ENCODE results near the gene PDE4B. TPM values are rescaled to one million over a fixed set of nuclear protein-coding genes. Genes with fewer than 3 reads are reported as not detected.

Gene PDE4B
- polyA plus RNA-seq, 1 experiment: 20.6 TPM

DNA sequence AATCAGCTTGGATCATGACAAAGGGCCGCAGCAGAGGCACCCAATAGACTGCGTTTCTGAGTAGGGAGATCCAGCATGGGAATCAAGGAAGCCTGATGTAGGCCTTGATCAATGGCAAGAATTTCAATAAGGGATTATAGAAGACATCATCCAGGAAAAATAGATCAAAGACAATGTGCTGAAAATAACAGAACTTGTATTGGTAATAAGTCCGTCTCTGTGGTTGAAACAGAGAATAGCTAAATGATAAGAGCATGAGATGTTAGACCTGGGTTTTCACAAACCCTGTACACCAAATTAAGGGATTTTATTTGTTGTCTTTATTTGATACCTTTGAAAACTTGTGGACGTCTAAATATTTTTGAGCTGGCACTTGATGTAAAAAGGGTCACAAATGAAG lies 513.2 kb downstream of the PDE4B start:
- Histone ChIP-seq H3K36me3 (ENCODE audit: control insufficient read depth, insufficient read depth, low read length) (no peaks in the 10 kb centered on the region), H3K27me3 (ENCODE audit: control insufficient read depth, insufficient read depth, low read length) (no peaks in the 10 kb centered on the region), H3K4me3 (ENCODE audit: low read depth, low read length) (no peak overlapping the region)
- no peak for DNase-seq (ENCODE audit: low read depth)
- TF ChIP-seq, protein P1, sequence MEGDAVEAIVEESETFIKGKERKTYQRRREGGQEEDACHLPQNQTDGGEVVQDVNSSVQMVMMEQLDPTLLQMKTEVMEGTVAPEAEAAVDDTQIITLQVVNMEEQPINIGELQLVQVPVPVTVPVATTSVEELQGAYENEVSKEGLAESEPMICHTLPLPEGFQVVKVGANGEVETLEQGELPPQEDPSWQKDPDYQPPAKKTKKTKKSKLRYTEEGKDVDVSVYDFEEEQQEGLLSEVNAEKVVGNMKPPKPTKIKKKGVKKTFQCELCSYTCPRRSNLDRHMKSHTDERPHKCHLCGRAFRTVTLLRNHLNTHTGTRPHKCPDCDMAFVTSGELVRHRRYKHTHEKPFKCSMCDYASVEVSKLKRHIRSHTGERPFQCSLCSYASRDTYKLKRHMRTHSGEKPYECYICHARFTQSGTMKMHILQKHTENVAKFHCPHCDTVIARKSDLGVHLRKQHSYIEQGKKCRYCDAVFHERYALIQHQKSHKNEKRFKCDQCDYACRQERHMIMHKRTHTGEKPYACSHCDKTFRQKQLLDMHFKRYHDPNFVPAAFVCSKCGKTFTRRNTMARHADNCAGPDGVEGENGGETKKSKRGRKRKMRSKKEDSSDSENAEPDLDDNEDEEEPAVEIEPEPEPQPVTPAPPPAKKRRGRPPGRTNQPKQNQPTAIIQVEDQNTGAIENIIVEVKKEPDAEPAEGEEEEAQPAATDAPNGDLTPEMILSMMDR (IDR thresholded peaks at IDR 0.05; ENCODE audit: insufficient read depth, low read depth, low read length): no peak
- POLR2A ChIA-PET: no interaction called here
- CTCF ChIA-PET: interaction anchor here (1.0 kb wide), 1 partner anchor 10 kb away, joined by 4 read pairs; no protein-coding TSS in a partner anchor

DNA sequence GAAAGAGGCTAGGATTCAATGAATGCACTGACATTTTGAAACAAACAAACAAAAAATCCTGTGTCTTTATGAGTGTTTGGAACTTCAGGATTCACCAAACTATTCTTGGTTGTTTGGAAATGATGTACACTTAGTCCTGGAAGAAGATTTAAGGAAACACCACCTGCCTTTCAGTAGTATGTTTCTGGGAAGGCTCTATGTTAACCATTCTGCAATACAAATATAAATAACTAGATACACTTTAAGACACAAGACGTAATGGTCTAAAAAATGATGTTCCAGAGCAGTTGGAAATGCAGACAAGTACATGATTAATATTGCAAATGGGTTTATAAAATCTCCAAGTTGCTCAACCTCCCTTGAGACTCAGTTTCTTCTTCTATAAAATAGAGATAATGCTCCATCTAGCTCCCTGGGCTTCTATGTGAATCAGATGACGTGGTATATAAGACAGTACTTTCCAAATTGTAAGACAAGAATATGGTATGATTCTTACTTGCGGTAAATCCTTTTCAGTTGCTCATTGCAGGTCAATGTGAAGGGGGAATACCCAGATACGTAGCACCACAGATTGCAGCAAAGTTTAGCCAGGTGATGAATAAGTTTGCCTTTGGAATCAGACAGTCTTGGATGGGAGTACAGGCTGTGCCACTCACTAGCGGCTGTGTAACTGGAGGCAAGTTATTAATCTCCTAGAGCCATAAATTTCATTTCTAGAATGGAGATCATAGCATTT lies 516.5 kb downstream of the PDE4B start:
- CTCF ChIA-PET: no interaction called here
- H3K4me3 ChIP-seq (ENCODE audit: low read depth, low read length): no peak overlapping the region
- DNase-seq (ENCODE audit: low read depth): no peak
- no peaks in the 10 kb centered on the region for H3K36me3 ChIP-seq (ENCODE audit: control insufficient read depth, insufficient read depth, low read length)
- H3K27me3 ChIP-seq (ENCODE audit: control insufficient read depth, insufficient read depth, low read length): no peaks in the 10 kb centered on the region
- POLR2A ChIA-PET: no interaction called here
- TF ChIP-seq, protein P1 (IDR thresholded peaks at IDR 0.05; ENCODE audit: insufficient read depth, low read depth, low read length): no peak

DNA sequence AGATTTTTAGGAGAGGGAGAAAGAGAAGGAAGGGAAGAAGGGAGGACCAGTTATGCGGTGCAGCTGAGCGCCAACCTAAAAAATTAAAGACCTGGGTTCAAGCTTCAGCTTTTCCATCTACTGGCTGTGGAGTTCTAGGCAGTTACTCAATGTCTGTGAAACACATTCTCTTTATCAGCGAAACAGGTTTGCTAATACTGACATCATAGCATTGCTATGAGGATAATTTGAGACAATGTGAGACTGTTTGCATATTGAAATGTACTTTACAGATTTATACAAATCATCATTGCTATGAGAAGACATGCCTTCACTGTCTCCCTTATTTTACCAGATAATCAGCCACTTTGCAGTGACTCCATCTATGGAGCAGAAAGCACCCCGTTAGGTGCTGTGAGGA lies 518.4 kb downstream of the PDE4B start:
- TF ChIP-seq, protein P1 (IDR thresholded peaks at IDR 0.05; ENCODE audit: insufficient read depth, low read depth, low read length): no peak
- Histone ChIP-seq H3K36me3 (ENCODE audit: control insufficient read depth, insufficient read depth, low read length) (no peaks in the 10 kb centered on the region), H3K27me3 (ENCODE audit: control insufficient read depth, insufficient read depth, low read length) (no peaks in the 10 kb centered on the region), H3K4me3 (ENCODE audit: low read depth, low read length) (no peak overlapping the region)
- ChIA-PET POLR2A (no interaction called here), CTCF (interaction anchor here (2.2 kb wide), 1 partner anchor 11 kb away, joined by 6 read pairs; no protein-coding TSS in a partner anchor)
- no peak for DNase-seq (ENCODE audit: low read depth)

DNA sequence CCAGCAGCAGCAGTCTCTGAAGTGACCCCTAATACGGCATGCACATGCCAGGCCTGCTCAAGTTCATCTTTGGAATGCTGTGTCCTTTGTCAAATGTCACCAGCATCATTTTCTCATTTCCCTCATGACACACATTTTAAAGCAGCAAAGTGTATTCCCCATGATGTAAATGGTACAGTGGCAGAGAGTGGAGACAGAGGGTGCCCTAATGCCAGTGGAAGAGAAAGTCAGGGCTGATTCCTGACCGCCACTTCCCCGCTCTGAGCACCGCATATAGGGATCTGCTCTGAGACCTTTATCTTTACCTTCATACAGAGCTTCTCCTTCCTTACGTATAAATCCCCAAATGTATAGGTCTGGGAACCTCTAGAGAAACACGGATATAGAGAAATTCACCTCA lies 518.9 kb downstream of the PDE4B start:
- TF ChIP-seq, protein P1 (IDR thresholded peaks at IDR 0.05; ENCODE audit: insufficient read depth, low read depth, low read length): no peak
- POLR2A ChIA-PET: interaction anchor here (0.8 kb wide), 1 partner anchor 24 kb away, joined by 4 read pairs; no protein-coding TSS in a partner anchor
- no peaks in the 10 kb centered on the region for H3K36me3 ChIP-seq (ENCODE audit: control insufficient read depth, insufficient read depth, low read length)
- H3K4me3 ChIP-seq (ENCODE audit: low read depth, low read length): no peak overlapping the region
- H3K27me3 ChIP-seq (ENCODE audit: control insufficient read depth, insufficient read depth, low read length): no peaks in the 10 kb centered on the region
- CTCF ChIA-PET: interaction anchor here (2.2 kb wide), 1 partner anchor 11 kb away, joined by 6 read pairs; no protein-coding TSS in a partner anchor
- no peak for DNase-seq (ENCODE audit: low read depth)

DNA sequence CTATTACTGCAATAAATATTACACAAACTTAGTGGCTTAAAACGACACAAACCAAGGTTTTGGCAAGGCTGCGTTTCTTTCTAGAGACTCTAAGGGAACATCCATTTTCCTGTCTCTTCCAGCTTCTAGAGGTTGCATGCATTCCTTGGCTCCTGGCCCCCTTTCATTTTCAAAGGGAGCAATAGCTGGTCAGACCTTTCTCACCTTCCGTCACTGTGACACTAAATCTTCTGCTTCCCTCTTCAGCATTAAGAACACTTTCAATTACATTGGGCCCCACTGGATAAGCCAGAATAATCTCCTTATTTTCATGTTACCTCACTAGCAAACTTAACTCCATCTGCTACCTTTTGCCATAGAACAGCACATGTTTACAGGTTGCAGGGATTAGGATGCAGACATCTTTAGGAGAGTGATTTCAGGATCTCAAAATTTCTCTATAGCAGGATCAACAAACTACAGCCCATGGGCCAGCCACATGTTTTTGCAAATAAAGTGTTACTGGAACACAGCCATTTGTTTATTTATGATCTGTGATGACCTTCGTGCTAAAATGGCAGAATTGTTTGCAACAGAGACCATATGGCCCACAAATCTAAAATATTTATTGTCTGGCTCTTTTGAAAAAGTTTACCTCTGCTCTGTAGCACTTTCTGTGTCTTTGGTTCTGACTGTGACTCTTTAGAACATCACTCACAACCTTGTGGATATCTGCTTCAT lies 519.7 kb downstream of the PDE4B start:
- POLR2A ChIA-PET: interaction anchor here (0.8 kb wide), 1 partner anchor 25 kb away, joined by 4 read pairs; no protein-coding TSS in a partner anchor
- CTCF ChIA-PET: interaction anchor here (2.2 kb wide), 1 partner anchor 12 kb away, joined by 6 read pairs; no protein-coding TSS in a partner anchor
- no peak for DNase-seq (ENCODE audit: low read depth)

More for the DNA sequence above, 519.7 kb downstream of the PDE4B start:
- no peaks in the 10 kb centered on the region for H3K27me3 ChIP-seq (ENCODE audit: control insufficient read depth, insufficient read depth, low read length)
- no peak overlapping the region for H3K4me3 ChIP-seq (ENCODE audit: low read depth, low read length)
- TF ChIP-seq, protein P1 (IDR thresholded peaks at IDR 0.05; ENCODE audit: insufficient read depth, low read depth, low read length): no peak
- H3K36me3 ChIP-seq (ENCODE audit: control insufficient read depth, insufficient read depth, low read length): no peaks in the 10 kb centered on the region
